KG1 (cell line): ENCODE results near the gene COP1.

ENCODE experiments used
- DNase-seq: peaks from one replicate; lab custom pipeline; 2025; lab: John Stamatoyannopoulos, UW

COP1 gene

GRCh38 chr1:176199707-176200106, 7.4 kb downstream of the COP1 start:
- DNase-seq: no peak

GRCh38 chr1:176198413-176198812, 8.7 kb downstream of the COP1 start:
- DNase-seq: no peak

- no peak for DNase-seq
Measured at GRCh38 chr1:176196728-176197127, 10.4 kb downstream of the COP1 start.

- no peak for DNase-seq
Measured at GRCh38 chr1:176195547-176195946, 11.5 kb downstream of the COP1 start.

- no peak for DNase-seq
Measured at GRCh38 chr1:176193663-176194062, 13.4 kb downstream of the COP1 start.

GRCh38 chr1:176193023-176193422, 14.1 kb downstream of the COP1 start:
- DNase-seq: no peak

- no peak for DNase-seq
Measured at GRCh38 chr1:176188604-176189003, 18.5 kb downstream of the COP1 start.

- DNase-seq: no peak
Measured at GRCh38 chr1:176187001-176187400, 20.1 kb downstream of the COP1 start.

GRCh38 chr1:176183618-176184017, 23.5 kb downstream of the COP1 start:
- DNase-seq: no peak

- DNase-seq: no peak
Measured at GRCh38 chr1:176178316-176178715, 28.8 kb downstream of the COP1 start.

GRCh38 chr1:176177764-176178163, 29.3 kb downstream of the COP1 start:
- DNase-seq: no peak

- DNase-seq: no peak
Measured at GRCh38 chr1:176174108-176174507, 33.0 kb downstream of the COP1 start.

- no peak for DNase-seq
Measured at GRCh38 chr1:176172215-176172614, 34.9 kb downstream of the COP1 start.

GRCh38 chr1:176167210-176167609, 39.9 kb downstream of the COP1 start:
- DNase-seq: no peak

- no peak for DNase-seq
Measured at GRCh38 chr1:176165573-176165972, 41.5 kb downstream of the COP1 start.

- DNase-seq: no peak
Measured at GRCh38 chr1:176164014-176164678, 42.9 kb downstream of the COP1 start.

- no peak for DNase-seq
Measured at GRCh38 chr1:176159993-176160392, 47.1 kb downstream of the COP1 start.

GRCh38 chr1:176157995-176158394, 49.1 kb downstream of the COP1 start:
- DNase-seq: no peak

GRCh38 chr1:176149939-176150807, 56.9 kb downstream of the COP1 start:
- no peak for DNase-seq

GRCh38 chr1:176144526-176144925, 62.6 kb downstream of the COP1 start:
- no peak for DNase-seq

- DNase-seq: no peak
Measured at GRCh38 chr1:176142973-176143372, 64.1 kb downstream of the COP1 start.

GRCh38 chr1:176141449-176141848, 65.6 kb downstream of the COP1 start:
- DNase-seq: no peak

- no peak for DNase-seq
Measured at GRCh38 chr1:176136891-176137290, 70.2 kb downstream of the COP1 start.

- DNase-seq: no peak
Measured at GRCh38 chr1:176134666-176135065, 72.4 kb downstream of the COP1 start.
